ENCODE data around the gene RERG.

The RERG gene

GRCh38 chr12:15143467-15143866, 77.8 kb downstream of the RERG start:
- no peak for TF ChIP-seq CTCF (IDR thresholded peaks at IDR 0.05; ENCODE audit: low read depth, low read length)
- no peak for DNase-seq (ENCODE audit: low read depth in 2 of 2)
- no peak overlapping the region for H3K4me3 ChIP-seq (replicated peaks in 1 of 2; ENCODE audit: low read depth in 2 of 2, low read length in 2 of 2)

- TF ChIP-seq CTCF (IDR thresholded peaks at IDR 0.05; ENCODE audit: low read depth, low read length) = no peak
- no peak for DNase-seq (ENCODE audit: low read depth in 2 of 2)
- H3K4me3 ChIP-seq (replicated peaks in 1 of 2; ENCODE audit: low read depth in 2 of 2, low read length in 2 of 2) = no peak overlapping the region
Measured at GRCh38 chr12:15142711-15143110, 78.5 kb downstream of the RERG start.

GRCh38 chr12:15131431-15131830, 89.8 kb downstream of the RERG start:
- no peak for TF ChIP-seq CTCF (IDR thresholded peaks at IDR 0.05; ENCODE audit: low read depth, low read length)
- DNase-seq (ENCODE audit: low read depth in 2 of 2) = peak in 1 of 2 donors; percentile 77

GRCh38 chr12:15130541-15130940, 90.7 kb downstream of the RERG start:
- no peak for DNase-seq (ENCODE audit: low read depth in 2 of 2)
- no peak for TF ChIP-seq CTCF (IDR thresholded peaks at IDR 0.05; ENCODE audit: low read depth, low read length)
- H3K4me3 ChIP-seq (replicated peaks in 1 of 2; ENCODE audit: low read depth in 2 of 2, low read length in 2 of 2) = no peak overlapping the region

More at GRCh38 chr12:15131431-15131830, 89.8 kb downstream of the RERG start:
- H3K4me3 ChIP-seq (replicated peaks in 1 of 2; ENCODE audit: low read depth in 2 of 2, low read length in 2 of 2) = no peak overlapping the region

- TF ChIP-seq CTCF (IDR thresholded peaks at IDR 0.05; ENCODE audit: low read depth, low read length) = no peak
- DNase-seq (ENCODE audit: low read depth in 2 of 2) = no peak
- H3K4me3 ChIP-seq (replicated peaks in 1 of 2; ENCODE audit: low read depth in 2 of 2, low read length in 2 of 2) = no peak overlapping the region
Measured at GRCh38 chr12:15123401-15123800, 97.8 kb downstream of the RERG start.

- peak in 1 of 2 donors; percentile 38 for DNase-seq (ENCODE audit: low read depth in 2 of 2)
Measured at GRCh38 chr12:15122344-15122743, 98.9 kb downstream of the RERG start.

More at GRCh38 chr12:15122344-15122743, 98.9 kb downstream of the RERG start:
- no peak for TF ChIP-seq CTCF (IDR thresholded peaks at IDR 0.05; ENCODE audit: low read depth, low read length)
- H3K4me3 ChIP-seq (replicated peaks in 1 of 2; ENCODE audit: low read depth in 2 of 2, low read length in 2 of 2) = no peak overlapping the region
